ENCODE measurements around the gene APOL6.

- TF ChIP-seq CTCF (IDR thresholded peaks at IDR 0.05) (no peak), POLR2AphosphoS5 (IDR thresholded peaks at IDR 0.05) (no peak)
Measured at GRCh38 chr22:35697142-35697541, 48.9 kb downstream of the APOL6 start.

Measured in suprapubic skin (tissue), 3 donors.